ENCODE data around the gene TCF7. TPM values are rescaled to one million over a fixed set of nuclear protein-coding genes. Genes with fewer than 3 reads are reported as not detected.

The TCF7 gene
- total and polyA plus RNA-seq, 2 of the 13 experiments (the other 11 are each of a cell fraction or from before 2014, with no cell fraction given): 6.3 to 6.8 TPM

GRCh38 chr5:134070725-134071613 is 43.5 kb upstream of the TCF7 start (continued):
- TF ChIP-seq MXD1 (CRISPR knock-in tag; IDR thresholded peaks at IDR 0.05): no peak
- TF ChIP-seq ZNF446 (CRISPR knock-in tag; IDR thresholded peaks at IDR 0.05): no peak
- peak; percentile 40; the same call in 1 of the 2 replicates for TF ChIP-seq ZNF274 (CRISPR knock-in tag; IDR thresholded peaks at IDR 0.05)
- TF ChIP-seq ZNF546 (CRISPR knock-in tag; conservative IDR thresholded peaks at IDR 0.05): no peak
- no peak for TF ChIP-seq MLLT10 (CRISPR knock-in tag; IDR thresholded peaks at IDR 0.05)
- TF ChIP-seq ONECUT2 (CRISPR knock-in tag; IDR thresholded peaks at IDR 0.05): no peak
- TF ChIP-seq ZHX2 (IDR thresholded peaks at IDR 0.05; ENCODE audit: low read depth): 0 out of 2 replicates have a peak, but pooled peaks have one; percentile 46
- TF ChIP-seq ZHX2 (CRISPR knock-in tag; IDR thresholded peaks at IDR 0.05; ENCODE audit: borderline replicate concordance): no peak
- peak; percentile 90 for TF ChIP-seq HNRNPL (IDR thresholded peaks at IDR 0.05; ENCODE audit: low read depth, low read length)
- TF ChIP-seq, protein P1, sequence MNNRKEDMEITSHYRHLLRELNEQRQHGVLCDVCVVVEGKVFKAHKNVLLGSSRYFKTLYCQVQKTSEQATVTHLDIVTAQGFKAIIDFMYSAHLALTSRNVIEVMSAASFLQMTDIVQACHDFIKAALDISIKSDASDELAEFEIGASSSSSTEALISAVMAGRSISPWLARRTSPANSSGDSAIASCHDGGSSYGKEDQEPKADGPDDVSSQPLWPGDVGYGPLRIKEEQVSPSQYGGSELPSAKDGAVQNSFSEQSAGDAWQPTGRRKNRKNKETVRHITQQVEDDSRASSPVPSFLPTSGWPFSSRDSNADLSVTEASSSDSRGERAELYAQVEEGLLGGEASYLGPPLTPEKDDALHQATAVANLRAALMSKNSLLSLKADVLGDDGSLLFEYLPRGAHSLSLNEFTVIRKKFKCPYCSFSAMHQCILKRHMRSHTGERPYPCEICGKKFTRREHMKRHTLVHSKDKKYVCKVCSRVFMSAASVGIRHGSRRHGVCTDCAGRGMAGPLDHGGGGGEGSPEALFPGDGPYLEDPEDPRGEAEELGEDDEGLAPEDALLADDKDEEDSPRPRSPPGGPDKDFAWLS (CRISPR knock-in tag; IDR thresholded peaks at IDR 0.05; ENCODE audit: borderline replicate concordance): no peak
- TF ChIP-seq ZFP41 (CRISPR knock-in tag; IDR thresholded peaks at IDR 0.05; ENCODE audit: borderline replicate concordance): peak; percentile 39; the same call in 1 of the 2 replicates
- no peak for TF ChIP-seq FOXP1 (IDR thresholded peaks at IDR 0.05)
- no peak; the same call in 1 of the 2 replicates for TF ChIP-seq FOXP1 (CRISPR knock-in tag; IDR thresholded peaks at IDR 0.05)
- peak; percentile 63 for TF ChIP-seq PPARG (CRISPR knock-in tag; conservative IDR thresholded peaks at IDR 0.05)
- TF ChIP-seq EEA1 (CRISPR knock-in tag; IDR thresholded peaks at IDR 0.05; ENCODE audit: borderline replicate concordance): no peak
- TF ChIP-seq ZNF788 (CRISPR knock-in tag; IDR thresholded peaks at IDR 0.05; ENCODE audit: borderline replicate concordance): peak; percentile 82; the same call in 1 of the 2 replicates
- TF ChIP-seq, protein P2, sequence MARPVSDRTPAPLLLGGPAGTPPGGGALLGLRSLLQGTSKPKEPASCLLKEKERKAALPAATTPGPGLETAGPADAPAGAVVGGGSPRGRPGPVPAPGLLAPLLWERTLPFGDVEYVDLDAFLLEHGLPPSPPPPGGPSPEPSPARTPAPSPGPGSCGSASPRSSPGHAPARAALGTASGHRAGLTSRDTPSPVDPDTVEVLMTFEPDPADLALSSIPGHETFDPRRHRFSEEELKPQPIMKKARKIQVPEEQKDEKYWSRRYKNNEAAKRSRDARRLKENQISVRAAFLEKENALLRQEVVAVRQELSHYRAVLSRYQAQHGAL (CRISPR knock-in tag; IDR thresholded peaks at IDR 0.05; ENCODE audit: not compliant biosample characterization): no peak
- no peak; the same call in 1 of the 2 replicates for TF ChIP-seq NFATC3 (CRISPR knock-in tag; IDR thresholded peaks at IDR 0.05)
- peak; percentile 89; the same call in 1 of the 2 replicates for TF ChIP-seq KDM3A (CRISPR knock-in tag; IDR thresholded peaks at IDR 0.05; ENCODE audit: low read depth)
- TF ChIP-seq ELF3 (CRISPR knock-in tag; IDR thresholded peaks at IDR 0.05): no peak
- peak in 1 of 2 experiments; percentile 94; a peak in 2 of 4 replicates for TF ChIP-seq KLF16 (CRISPR knock-in tag; IDR thresholded peaks at IDR 0.05)

Measured in HepG2 (cell line).